SK-N-SH (cell line): Measurements from ENCODE around the gene CPM. TPM values are rescaled to one million over a fixed set of nuclear protein-coding genes. Genes with fewer than 3 reads are reported as not detected.
A peak's percentile ranks its signal among the peaks of the same experiment; 100 is the strongest.

Source experiments
- CTCF ChIA-PET: fragments of 300-600, 350-600 bp; formaldehyde crosslinking; extraction: SDS; loops from one replicate; lab custom pipeline; 2021; lab: Yijun Ruan, JAX
- POLR2A ChIA-PET: fragments of 350-600 bp; sonication (Branson Sonifier 250); formaldehyde crosslinking; extraction: SDS; loops from one replicate; lab custom pipeline; 2020; ENCODE audit warnings: antibody characterized with exemption, inconsistent platforms; lab: Yijun Ruan, JAX
- DNase-seq: peaks from one replicate; pipeline ENCODE4 v3.0.0; 2012
- H2AFZ ChIP-seq: fragments of 200-600 bp; sonication (generic); 2 replicates; pipeline ENCODE4 v1.8.1; 2016; ENCODE audit warnings: antibody characterized with exemption, mild to moderate bottlenecking, low read depth
- H3F3A ChIP-seq: fragments of 200-600 bp; sonication (generic); replicated peaks from 2 replicates; pipeline ENCODE3; 2016; ENCODE audit warnings: antibody characterized with exemption, mild to moderate bottlenecking; ENCODE audit not compliant: insufficient read depth
- H3K27ac ChIP-seq, 2 experiments: fragments of 200-500 bp in 1 of 2; fragments of 200-600 bp in 1 of 2; sonication (Bioruptor generic) in 1 of 2; sonication (generic), shearing (Covaris generic) in 1 of 2; 2 replicates each; pipeline versions ENCODE4 v1.5.1 to v1.6.1; 2014 to 2016; ENCODE audit warnings: low read depth in 2 of 2, inconsistent platforms in 1 of 2, low read length in 1 of 2, mild to moderate bottlenecking in 1 of 2, mixed read lengths in 1 of 2
- H3K27me3 ChIP-seq: fragments of 200-600 bp; sonication (generic), shearing (Covaris generic); 2 replicates; pipeline ENCODE4 v1.6.1; 2016; ENCODE audit warnings: mixed run types; ENCODE audit not compliant: insufficient read depth
- H3K36me3 ChIP-seq, 2 experiments: fragments of 200-500 bp in 1 of 2; fragments of 200-600 bp in 1 of 2; sonication (Bioruptor generic) in 1 of 2; sonication (generic) in 1 of 2; replicated peaks in 1 of 2; 2 replicates each; pipeline versions ENCODE3 to v1.5.1; 2014 to 2016; ENCODE audit warnings: low read length in 1 of 2, mild to moderate bottlenecking in 1 of 2; ENCODE audit not compliant: insufficient read depth in 2 of 2, control insufficient read depth in 1 of 2
- H3K4me1 ChIP-seq, 2 experiments: fragments of 200-500 bp in 1 of 2; fragments of 200-600 bp in 1 of 2; sonication (Bioruptor generic) in 1 of 2; sonication (generic), shearing (Covaris generic) in 1 of 2; 2 replicates each; pipeline versions ENCODE4 v1.5.1 to v1.6.1; 2014 to 2016; ENCODE audit warnings: low read depth in 1 of 2, low read length in 1 of 2, mixed run types in 1 of 2; ENCODE audit not compliant: insufficient read depth in 2 of 2, control insufficient read depth in 1 of 2
- H3K4me2 ChIP-seq: fragments of 200-600 bp; sonication (generic), shearing (Covaris generic); 2 replicates; pipeline ENCODE4 v1.6.1; 2017; ENCODE audit warnings: mixed run types
- H3K4me3 ChIP-seq, 2 experiments: fragments of 200-500 bp in 1 of 2; fragments of 200-600 bp in 1 of 2; sonication (Bioruptor generic) in 1 of 2; sonication (generic), shearing (Covaris generic) in 1 of 2; 2 replicates each; pipeline versions ENCODE4 v1.5.1 to v1.8.1; 2014 to 2016; ENCODE audit warnings: low read depth in 2 of 2, inconsistent platforms in 1 of 2, low read length in 1 of 2, mild to moderate bottlenecking in 1 of 2, mixed read lengths in 1 of 2, moderate library complexity in 1 of 2
- H3K79me2 ChIP-seq: fragments of 200-600 bp; sonication (generic); 2 replicates; pipeline ENCODE4 v1.8.1; 2017; ENCODE audit warnings: mild to moderate bottlenecking; ENCODE audit not compliant: insufficient read depth
- H3K9ac ChIP-seq: fragments of 200-600 bp; sonication (generic); 2 replicates; pipeline ENCODE4 v1.6.1; 2017; ENCODE audit warnings: mixed run types
- H3K9me2 ChIP-seq: fragments of 200-600 bp; sonication (generic); 2 replicates; pipeline ENCODE4 v1.6.1; 2017; ENCODE audit warnings: mixed run types
- H3K9me3 ChIP-seq: fragments of 200-600 bp; sonication (generic); 2 replicates; pipeline ENCODE4 v1.6.1; 2017; ENCODE audit warnings: mixed run types, mild to moderate bottlenecking, moderate library complexity
- H4K20me1 ChIP-seq: fragments of 200-600 bp; sonication (generic); 2 replicates; pipeline ENCODE4 v1.6.1; 2017; ENCODE audit warnings: mild to moderate bottlenecking, mixed run types; ENCODE audit not compliant: insufficient read depth
- ELF1 ChIP-seq: IDR thresholded peaks from 2 replicates; pipeline ENCODE4 v1.4.0; 2012
- EP300 ChIP-seq, 2 experiments: IDR thresholded peaks; 2 replicates each; pipeline versions ENCODE4 v1.4.0 to v1.6.1; 2012; ENCODE audit warnings: borderline replicate concordance in 1 of 2, low read depth in 1 of 2, low read length in 1 of 2
- EZH2phosphoT487 ChIP-seq: fragments of 200-600 bp; sonication (generic); IDR thresholded peaks from 2 replicates; pipeline ENCODE4 v1.6.1; 2017; ENCODE audit warnings: low read depth, mixed run types, mild to moderate bottlenecking, antibody characterized with exemption, moderate library complexity, borderline replicate concordance
- FOXJ3 ChIP-seq: sonication (generic); formaldehyde crosslinking; IDR thresholded peaks from 2 replicates; pipeline ENCODE4 v1.5.1; 2020; ENCODE audit warnings: mild to moderate bottlenecking, missing genetic modification reagents
- GATA2 ChIP-seq: sonication (generic); formaldehyde crosslinking; IDR thresholded peaks from 2 replicates; pipeline ENCODE4 v1.5.0; 2020; ENCODE audit warnings: mild to moderate bottlenecking, missing genetic modification reagents
- MAX ChIP-seq: IDR thresholded peaks from 2 replicates; pipeline ENCODE4 v1.4.0; 2012; ENCODE audit warnings: low read depth
- MEF2A ChIP-seq: IDR thresholded peaks from 2 replicates; pipeline ENCODE4 v1.4.0; 2012; ENCODE audit warnings: low read depth, borderline replicate concordance
- NRF1 ChIP-seq: IDR thresholded peaks from 2 replicates; pipeline ENCODE4 v1.6.1; 2012; ENCODE audit warnings: low read depth, mild to moderate bottlenecking, low read length
- RAD21 ChIP-seq: IDR thresholded peaks from 2 replicates; pipeline ENCODE4 v1.6.1; 2012; ENCODE audit warnings: mild to moderate bottlenecking, low read length
- SMC3 ChIP-seq: IDR thresholded peaks from 2 replicates; pipeline ENCODE4 v1.6.1; 2012; ENCODE audit warnings: low read depth, low read length, improper control_type of control experiment
- TCF12 ChIP-seq: IDR thresholded peaks from 2 replicates; pipeline ENCODE4 v1.4.0; 2012
- TEAD4 ChIP-seq: IDR thresholded peaks from 2 replicates; pipeline ENCODE4 v1.4.0; 2012; ENCODE audit warnings: mild to moderate bottlenecking, borderline replicate concordance; ENCODE audit not compliant: insufficient read depth
- WGBS: methylation state at CpG from one replicate; pipeline ENCODE4 v1.1.6; 2017; ENCODE audit warnings: low lambda C conversion rate; 5-methylcytosine and 5-hydroxymethylcytosine counted together
- polyA plus RNA-seq, 3 experiments: library from polyadenylated mRNA; depleted of rRNA; stranded (reverse); fragments of >200 nt; gene quantifications; 2 replicates each; pipeline ENCODE4 v1.2.3, GENCODE V29; 2012
- TF ChIP-seq, protein P1 (sequence below): fragments of 200-600 bp; sonication (generic); IDR thresholded peaks from 2 replicates; pipeline ENCODE4 v1.6.1; 2017; ENCODE audit warnings: antibody characterized with exemption, mild to moderate bottlenecking, moderate library complexity
- TF ChIP-seq, protein P2 (sequence below): fragments of 150-350 bp; IDR thresholded peaks from 2 replicates; pipeline ENCODE4 v1.6.1; 2016; ENCODE audit warnings: mild to moderate bottlenecking, low read depth, low read length

The CPM gene
- polyA plus RNA-seq, 1 of the 3 experiments (the other 2 are of a cell fraction): 10.8 TPM

DNA sequence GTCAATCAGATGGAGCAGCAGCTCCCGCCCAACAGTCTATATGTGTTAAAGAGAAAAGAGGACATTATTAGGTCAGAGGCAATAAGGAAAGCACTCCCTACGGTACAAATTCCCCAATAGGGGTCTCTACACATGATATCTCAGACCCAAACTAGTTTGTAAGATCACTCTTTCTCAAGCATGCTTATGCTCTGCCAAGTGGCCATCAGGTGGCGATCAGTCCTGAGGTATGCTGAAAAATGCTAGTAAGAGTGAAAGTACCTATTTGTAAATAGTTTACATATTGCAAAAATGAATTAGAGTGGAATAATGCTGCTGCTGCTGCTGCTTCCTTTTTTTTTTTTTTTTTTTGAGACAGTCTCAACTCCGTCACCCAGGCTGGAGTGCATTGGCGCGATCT, 61.0 kb downstream of the CPM start:
- H3K9me2 ChIP-seq: no peaks in the 10 kb centered on the region
- H2AFZ ChIP-seq: no peak overlapping the region
- no peaks in the 10 kb centered on the region for H3F3A ChIP-seq
- POLR2A ChIA-PET: no interaction called here
- no peaks in the 10 kb centered on the region for H3K36me3 ChIP-seq
- H3K9ac ChIP-seq: no peak overlapping the region
- H4K20me1 ChIP-seq: no peaks in the 10 kb centered on the region
- no peak overlapping the region for H3K4me2 ChIP-seq
- DNase-seq: no peak
- no peak overlapping the region for H3K27ac ChIP-seq
- H3K4me1 ChIP-seq: no peaks in the 10 kb centered on the region; a peak in 1 of 4 replicates
- H3K79me2 ChIP-seq: no peaks in the 10 kb centered on the region
- CTCF ChIA-PET: interaction anchor here (0.7 kb wide), 2 partner anchors 25 to 219 kb away, joined by 3 to 4 read pairs; no protein-coding TSS in a partner anchor
- TF ChIP-seq RAD21: peak; percentile 43
- TF ChIP-seq NRF1: no peak
- peak; percentile 23; the same call in 1 of the 2 replicates for TF ChIP-seq SMC3
- TF ChIP-seq, protein P1, sequence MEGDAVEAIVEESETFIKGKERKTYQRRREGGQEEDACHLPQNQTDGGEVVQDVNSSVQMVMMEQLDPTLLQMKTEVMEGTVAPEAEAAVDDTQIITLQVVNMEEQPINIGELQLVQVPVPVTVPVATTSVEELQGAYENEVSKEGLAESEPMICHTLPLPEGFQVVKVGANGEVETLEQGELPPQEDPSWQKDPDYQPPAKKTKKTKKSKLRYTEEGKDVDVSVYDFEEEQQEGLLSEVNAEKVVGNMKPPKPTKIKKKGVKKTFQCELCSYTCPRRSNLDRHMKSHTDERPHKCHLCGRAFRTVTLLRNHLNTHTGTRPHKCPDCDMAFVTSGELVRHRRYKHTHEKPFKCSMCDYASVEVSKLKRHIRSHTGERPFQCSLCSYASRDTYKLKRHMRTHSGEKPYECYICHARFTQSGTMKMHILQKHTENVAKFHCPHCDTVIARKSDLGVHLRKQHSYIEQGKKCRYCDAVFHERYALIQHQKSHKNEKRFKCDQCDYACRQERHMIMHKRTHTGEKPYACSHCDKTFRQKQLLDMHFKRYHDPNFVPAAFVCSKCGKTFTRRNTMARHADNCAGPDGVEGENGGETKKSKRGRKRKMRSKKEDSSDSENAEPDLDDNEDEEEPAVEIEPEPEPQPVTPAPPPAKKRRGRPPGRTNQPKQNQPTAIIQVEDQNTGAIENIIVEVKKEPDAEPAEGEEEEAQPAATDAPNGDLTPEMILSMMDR: peak; percentile 58
- H3K9me3 ChIP-seq: no peaks in the 10 kb centered on the region
- H3K27me3 ChIP-seq: no peaks in the 10 kb centered on the region
- 80% methylated on average over 6 of the region's 6 CpGs for WGBS
- H3K4me3 ChIP-seq: no peak overlapping the region

DNA sequence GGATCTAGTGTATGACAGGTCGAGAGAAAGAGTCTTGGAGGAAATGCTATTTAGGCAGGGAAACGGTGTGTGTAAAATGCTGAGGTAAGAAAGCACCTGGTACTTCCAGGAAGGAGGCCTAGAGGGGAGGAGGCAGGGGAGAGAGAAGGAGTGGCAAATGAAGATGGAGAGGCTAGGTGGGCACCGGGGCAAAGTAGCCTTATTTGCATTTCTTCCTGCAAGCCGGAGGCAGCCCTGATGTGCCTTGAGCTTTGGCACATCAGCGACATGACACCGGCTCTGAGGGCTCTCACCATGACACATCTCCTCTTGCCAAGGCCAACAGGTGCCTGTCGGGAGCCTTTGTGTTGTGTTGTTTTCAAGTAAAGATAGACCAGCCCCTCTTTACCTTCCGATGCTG, 61.6 kb downstream of the CPM start:
- no peaks in the 10 kb centered on the region for H3K79me2 ChIP-seq
- no peak overlapping the region for H3K4me2 ChIP-seq
- TF ChIP-seq GATA2 (CRISPR knock-in tag) (no peak), TEAD4 (no peak), TCF12 (no peak), RAD21 (no peak), EZH2phosphoT487 (no peak), MEF2A (no peak), NRF1 (no peak), MAX (no peak), FOXJ3 (CRISPR knock-in tag) (no peak), ELF1 (no peak), EP300 (IDR thresholded peaks at IDR 0.05; ENCODE audit: borderline replicate concordance in 1 of 2, low read depth in 1 of 2, low read length in 1 of 2) (no peak), SMC3 (no peak)
- TF ChIP-seq, protein P1: no peak
- TF ChIP-seq, protein P2, sequence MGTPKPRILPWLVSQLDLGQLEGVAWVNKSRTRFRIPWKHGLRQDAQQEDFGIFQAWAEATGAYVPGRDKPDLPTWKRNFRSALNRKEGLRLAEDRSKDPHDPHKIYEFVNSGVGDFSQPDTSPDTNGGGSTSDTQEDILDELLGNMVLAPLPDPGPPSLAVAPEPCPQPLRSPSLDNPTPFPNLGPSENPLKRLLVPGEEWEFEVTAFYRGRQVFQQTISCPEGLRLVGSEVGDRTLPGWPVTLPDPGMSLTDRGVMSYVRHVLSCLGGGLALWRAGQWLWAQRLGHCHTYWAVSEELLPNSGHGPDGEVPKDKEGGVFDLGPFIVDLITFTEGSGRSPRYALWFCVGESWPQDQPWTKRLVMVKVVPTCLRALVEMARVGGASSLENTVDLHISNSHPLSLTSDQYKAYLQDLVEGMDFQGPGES: no peak
- H3K27me3 ChIP-seq: no peaks in the 10 kb centered on the region
- H3K27ac ChIP-seq: no peak overlapping the region
- CTCF ChIA-PET: interaction anchor here (0.7 to 1.3 kb wide), 2 partner anchors 199 to 218 kb away, joined by 3 to 4 read pairs; no protein-coding TSS in a partner anchor
- H3K4me3 ChIP-seq: no peak overlapping the region
- no peak for DNase-seq
- H3K9me2 ChIP-seq: no peaks in the 10 kb centered on the region
- H4K20me1 ChIP-seq: no peaks in the 10 kb centered on the region
- no peaks in the 10 kb centered on the region for H3K36me3 ChIP-seq
- H2AFZ ChIP-seq: no peak overlapping the region
- POLR2A ChIA-PET: no interaction called here
- H3K9me3 ChIP-seq: no peaks in the 10 kb centered on the region
- 49% methylated on average over 8 of the region's 8 CpGs for WGBS
- H3K9ac ChIP-seq: no peak overlapping the region
- H3F3A ChIP-seq: no peaks in the 10 kb centered on the region
- no peaks in the 10 kb centered on the region; a peak in 1 of 4 replicates for H3K4me1 ChIP-seq
